WTC11 (cell line): Measurements from ENCODE around the gene PRMT5.

Experiments
- CTCF ChIP-seq: fragments of 200-600 bp; IDR thresholded peaks from 2 replicates; pipeline ENCODE4 v1.8.0; 2022; ENCODE audit warnings: antibody characterized with exemption
- FOXK1 ChIP-seq: sonication (generic); formaldehyde crosslinking; IDR thresholded peaks from 2 replicates; pipeline ENCODE4 v1.8.0; 2022; ENCODE audit warnings: mild to moderate bottlenecking, moderate library complexity, missing genetic modification reagents
- FOXP4 ChIP-seq: sonication (generic); formaldehyde crosslinking; IDR thresholded peaks from 2 replicates; pipeline ENCODE4 v1.8.0; 2022; ENCODE audit warnings: mild to moderate bottlenecking, missing genetic modification reagents
- JUN ChIP-seq: sonication (generic); formaldehyde crosslinking; IDR thresholded peaks from 2 replicates; pipeline ENCODE4 v1.8.0; 2023; ENCODE audit warnings: mild to moderate bottlenecking, missing genetic modification reagents
- ZNF121 ChIP-seq: sonication (generic); formaldehyde crosslinking; IDR thresholded peaks from 2 replicates; pipeline ENCODE4 v1.8.0; 2023; ENCODE audit warnings: missing genetic modification reagents
- TF ChIP-seq, protein P1 (sequence below): sonication (generic); formaldehyde crosslinking; conservative IDR thresholded peaks from 2 replicates; pipeline ENCODE4 v1.8.1; 2022; ENCODE audit warnings: mild to moderate bottlenecking, missing genetic modification reagents
- TF ChIP-seq, protein P2 (sequence below): sonication (generic); formaldehyde crosslinking; IDR thresholded peaks from 2 replicates; pipeline ENCODE4 v1.8.1; 2023; ENCODE audit warnings: mild to moderate bottlenecking, missing genetic modification reagents, moderate library complexity

DNA sequence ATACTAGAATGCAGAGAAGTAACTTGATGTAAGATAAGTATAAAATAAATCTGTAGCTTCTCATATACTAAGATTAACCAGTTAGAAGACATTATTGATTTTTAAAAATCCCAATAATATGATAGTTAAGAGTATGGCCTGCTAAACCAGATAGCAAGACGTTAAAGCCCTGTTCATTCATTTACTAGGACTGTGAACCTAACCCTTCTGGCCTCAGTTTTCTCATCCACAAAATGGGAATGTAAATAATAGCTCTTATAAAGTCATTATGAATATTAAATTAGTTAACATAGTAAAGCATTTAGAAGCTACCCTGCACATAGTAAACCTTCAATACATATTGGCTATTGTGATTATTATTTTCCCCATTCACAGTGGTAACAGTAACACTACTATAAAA is 6.0 kb upstream of the PRMT5 start:
- TF ChIP-seq FOXP4 (CRISPR knock-in tag) (no peak), CTCF (no peak), ZNF121 (CRISPR knock-in tag) (no peak), JUN (no peak), FOXK1 (CRISPR knock-in tag) (no peak)
- TF ChIP-seq, protein P1, sequence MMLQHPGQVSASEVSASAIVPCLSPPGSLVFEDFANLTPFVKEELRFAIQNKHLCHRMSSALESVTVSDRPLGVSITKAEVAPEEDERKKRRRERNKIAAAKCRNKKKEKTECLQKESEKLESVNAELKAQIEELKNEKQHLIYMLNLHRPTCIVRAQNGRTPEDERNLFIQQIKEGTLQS, result no peak
- TF ChIP-seq, protein P2, sequence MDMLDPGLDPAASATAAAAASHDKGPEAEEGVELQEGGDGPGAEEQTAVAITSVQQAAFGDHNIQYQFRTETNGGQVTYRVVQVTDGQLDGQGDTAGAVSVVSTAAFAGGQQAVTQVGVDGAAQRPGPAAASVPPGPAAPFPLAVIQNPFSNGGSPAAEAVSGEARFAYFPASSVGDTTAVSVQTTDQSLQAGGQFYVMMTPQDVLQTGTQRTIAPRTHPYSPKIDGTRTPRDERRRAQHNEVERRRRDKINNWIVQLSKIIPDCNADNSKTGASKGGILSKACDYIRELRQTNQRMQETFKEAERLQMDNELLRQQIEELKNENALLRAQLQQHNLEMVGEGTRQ, result no peak
